Mammary epithelial cell (primary cell): ENCODE data around the gene MUC5AC.

Experiments used
- CTCF ChIP-seq, 2 donors: IDR thresholded peaks in 1 of 2; conservative IDR thresholded peaks in 1 of 2; 2 replicates each; pipeline ENCODE4 v1.5.1; 2011 to 2012; ENCODE audit warnings: inconsistent platforms in 2 of 2, low read length in 2 of 2, mild to moderate bottlenecking in 2 of 2, control low read depth in 1 of 2, low read depth in 1 of 2; ENCODE audit not compliant: insufficient read depth in 1 of 2; ENCODE audit errors: extremely low read depth in 1 of 2
- EZH2 ChIP-seq: IDR thresholded peaks from 2 replicates; pipeline ENCODE4 v1.6.1; 2012; ENCODE audit warnings: low read length, inconsistent platforms, borderline replicate concordance

- TF ChIP-seq EZH2: no peak
- no peak for TF ChIP-seq CTCF (conservative IDR thresholded peaks at IDR 0.05 in 1 of 2, IDR thresholded peaks at IDR 0.05 in 1 of 2; ENCODE audit: extremely low read depth in 1 of 2, insufficient read depth in 1 of 2, low read depth in 1 of 2, low read length in 2 of 2)
These were observed 38.8 kb upstream of the MUC5AC start for GRCh38 chr11:1118755-1119603.
